Ovary (tissue), 3 donors: ENCODE results near the gene PPTC7.

ENCODE experiments used
- CTCF ChIP-seq, 3 donors: fragments of 450-650 bp in 2 of 3; fragments of 200-600 bp in 1 of 3; IDR thresholded peaks; one replicate each; pipeline versions ENCODE4 v1.5.1 to v1.8.0; 2016 to 2022; ENCODE audit warnings: antibody characterized with exemption in 3 of 3, mild to moderate bottlenecking in 1 of 3
- EP300 ChIP-seq: sonication (generic); formaldehyde crosslinking; IDR thresholded peaks from one replicate; pipeline ENCODE4 v1.6.1; 2017; ENCODE audit warnings: antibody characterized with exemption
- POLR2A ChIP-seq: fragments of 450-650 bp; IDR thresholded peaks from one replicate; pipeline ENCODE4 v1.6.1; 2017; ENCODE audit warnings: antibody characterized with exemption, mild to moderate bottlenecking, moderate library complexity
- donor health status: DM: no; HTN: no; CAD: no.

GRCh38 chr12:110582276-110583136 is 612 bp downstream of the PPTC7 start:
- TF ChIP-seq EP300 (no peak), CTCF (IDR thresholded peaks at IDR 0.05) (no peak), POLR2A (no peak)
